ENCODE results near the gene KIF13A. TPM values are rescaled to one million over a fixed set of nuclear protein-coding genes. Genes with fewer than 3 reads are reported as not detected.

KIF13A gene
- total and polyA plus RNA-seq, 9 of the 15 experiments (the other 6 are each of a cell fraction or from before 2014, with no cell fraction given), result 3.6 to 44.3 (median 29.7) TPM

GRCh38 chr6:17962436-17963031, 24.9 kb downstream of the KIF13A start (continued):
- no peak for TF ChIP-seq ZNF518B (CRISPR knock-in tag; IDR thresholded peaks at IDR 0.05)
- no peak for TF ChIP-seq DEAF1 (CRISPR knock-in tag; IDR thresholded peaks at IDR 0.05)
- no peak for TF ChIP-seq PATZ1 (CRISPR knock-in tag; IDR thresholded peaks at IDR 0.05; ENCODE audit: borderline replicate concordance)
- TF ChIP-seq HNRNPH1 (optimal IDR thresholded peaks at IDR 0.05; ENCODE audit: low read depth, low read length), result no peak
- peak; percentile 65 for TF ChIP-seq GABPA (tag; conservative IDR thresholded peaks at IDR 0.05; ENCODE audit: low read depth)
- TF ChIP-seq, protein P1, sequence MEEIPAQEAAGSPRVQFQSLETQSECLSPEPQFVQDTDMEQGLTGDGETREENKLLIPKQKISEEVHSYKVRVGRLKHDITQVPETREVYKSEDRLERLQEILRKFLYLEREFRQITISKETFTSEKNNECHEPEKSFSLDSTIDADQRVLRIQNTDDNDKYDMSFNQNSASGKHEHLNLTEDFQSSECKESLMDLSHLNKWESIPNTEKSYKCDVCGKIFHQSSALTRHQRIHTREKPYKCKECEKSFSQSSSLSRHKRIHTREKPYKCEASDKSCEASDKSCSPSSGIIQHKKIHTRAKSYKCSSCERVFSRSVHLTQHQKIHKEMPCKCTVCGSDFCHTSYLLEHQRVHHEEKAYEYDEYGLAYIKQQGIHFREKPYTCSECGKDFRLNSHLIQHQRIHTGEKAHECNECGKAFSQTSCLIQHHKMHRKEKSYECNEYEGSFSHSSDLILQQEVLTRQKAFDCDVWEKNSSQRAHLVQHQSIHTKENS (CRISPR knock-in tag; IDR thresholded peaks at IDR 0.05), result no peak
- no peak for TF ChIP-seq U2AF2 (optimal IDR thresholded peaks at IDR 0.05; ENCODE audit: low read depth, low read length)
- TF ChIP-seq FOXK1 (CRISPR knock-in tag; IDR thresholded peaks at IDR 0.05; ENCODE audit: borderline replicate concordance), result no peak; the same call in 1 of the 2 replicates
- no peak for TF ChIP-seq MCM7 (IDR thresholded peaks at IDR 0.05)
- TF ChIP-seq E2F5 (CRISPR knock-in tag; IDR thresholded peaks at IDR 0.05), result peak; percentile 15; the same call in 1 of the 2 replicates
- TF ChIP-seq ZC3H8 (IDR thresholded peaks at IDR 0.05), result no peak
- no peak for TF ChIP-seq POLR3G (IDR thresholded peaks at IDR 0.05; ENCODE audit: extremely low read depth, insufficient read length, insufficient replicate concordance)
- no peak for TF ChIP-seq NR2F6 (CRISPR knock-in tag; IDR thresholded peaks at IDR 0.05)
- TF ChIP-seq MAFG (tag; conservative IDR thresholded peaks at IDR 0.05), result peak; percentile 28; the same call in 1 of the 2 replicates
- TF ChIP-seq SIN3A (IDR thresholded peaks at IDR 0.05; ENCODE audit: borderline replicate concordance in 2 of 2, control insufficient read depth in 1 of 2, low read depth in 2 of 2, low read length in 2 of 2), result peak; percentile 96 to 100; a peak in 3 of 4 replicates
- TF ChIP-seq, protein P2, sequence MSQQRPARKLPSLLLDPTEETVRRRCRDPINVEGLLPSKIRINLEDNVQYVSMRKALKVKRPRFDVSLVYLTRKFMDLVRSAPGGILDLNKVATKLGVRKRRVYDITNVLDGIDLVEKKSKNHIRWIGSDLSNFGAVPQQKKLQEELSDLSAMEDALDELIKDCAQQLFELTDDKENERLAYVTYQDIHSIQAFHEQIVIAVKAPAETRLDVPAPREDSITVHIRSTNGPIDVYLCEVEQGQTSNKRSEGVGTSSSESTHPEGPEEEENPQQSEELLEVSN (IDR thresholded peaks at IDR 0.05; ENCODE audit: borderline replicate concordance in 1 of 2, extremely low read depth in 1 of 2, insufficient read depth in 1 of 2, insufficient read length in 1 of 2, low read depth in 1 of 2, low read length in 1 of 2, poor library complexity in 1 of 2, severe bottlenecking in 1 of 2), result peak in 1 of 2 experiments; percentile 12
